Measurements from ENCODE around the gene PROB1.
A peak's percentile ranks its signal among the peaks of the same experiment; 100 is the strongest.
"Not testable (repeated sequence)": the region's sequence is repeated elsewhere in the genome, so short reads cannot be mapped to it uniquely, and the experiment has no call there.

PROB1 gene

DNA sequence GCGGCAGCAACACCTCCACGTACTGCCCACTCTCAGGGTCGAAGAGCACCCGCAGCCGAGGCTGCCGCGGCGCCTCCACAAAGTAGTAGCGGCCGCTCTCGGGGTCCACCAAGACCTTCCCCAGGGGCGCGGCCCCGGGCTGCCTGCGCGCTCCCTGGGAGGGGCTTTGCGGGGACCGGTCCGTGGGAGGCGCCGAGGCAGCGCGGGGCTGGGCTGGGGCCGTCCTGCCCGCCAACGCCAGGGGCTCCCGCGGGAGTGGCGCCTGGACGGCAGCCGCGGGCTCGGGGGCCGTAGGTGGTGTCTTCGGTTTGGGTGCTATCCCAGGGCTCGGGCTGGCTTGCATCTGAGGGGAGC is 2.6 kb downstream of the PROB1 start:
- DNase-seq: no peak

DNA sequence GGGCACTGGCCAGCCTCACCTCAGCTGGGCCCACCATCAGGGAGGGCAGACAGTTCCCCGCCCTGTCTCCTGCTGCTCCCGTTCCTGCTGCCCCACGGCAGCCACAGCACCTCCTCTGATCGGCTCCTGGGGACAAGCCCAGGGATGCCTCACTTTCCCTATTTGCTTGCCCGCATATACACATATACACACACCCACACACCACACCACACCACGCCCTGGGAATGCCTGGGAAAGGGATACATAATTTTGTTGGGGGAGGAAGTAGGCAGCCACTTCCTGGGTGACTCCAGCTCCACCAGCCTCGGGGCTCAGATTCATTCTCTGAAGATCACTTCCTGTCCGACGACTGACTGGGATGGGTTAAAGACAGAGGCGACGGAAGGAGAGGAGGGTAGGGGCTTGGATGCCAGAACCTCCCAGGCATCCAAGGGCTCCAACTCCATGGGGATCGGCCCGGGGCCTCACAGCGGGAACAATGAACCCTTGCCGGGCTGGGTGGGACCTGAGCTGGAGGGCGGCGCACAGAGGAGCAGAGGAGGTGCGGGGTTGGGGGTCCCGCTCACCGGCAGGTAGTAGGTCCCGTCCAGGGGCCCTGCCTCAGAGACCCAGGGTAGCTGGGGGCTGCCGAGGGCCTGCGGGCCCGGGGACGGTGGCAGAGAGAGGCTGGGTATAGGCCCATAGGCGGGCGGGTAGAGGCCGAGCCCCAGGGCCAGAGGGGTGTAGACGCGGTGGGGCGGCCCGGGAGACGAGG is 3.2 kb downstream of the PROB1 start:
- peak; percentile 66 for DNase-seq

DNA sequence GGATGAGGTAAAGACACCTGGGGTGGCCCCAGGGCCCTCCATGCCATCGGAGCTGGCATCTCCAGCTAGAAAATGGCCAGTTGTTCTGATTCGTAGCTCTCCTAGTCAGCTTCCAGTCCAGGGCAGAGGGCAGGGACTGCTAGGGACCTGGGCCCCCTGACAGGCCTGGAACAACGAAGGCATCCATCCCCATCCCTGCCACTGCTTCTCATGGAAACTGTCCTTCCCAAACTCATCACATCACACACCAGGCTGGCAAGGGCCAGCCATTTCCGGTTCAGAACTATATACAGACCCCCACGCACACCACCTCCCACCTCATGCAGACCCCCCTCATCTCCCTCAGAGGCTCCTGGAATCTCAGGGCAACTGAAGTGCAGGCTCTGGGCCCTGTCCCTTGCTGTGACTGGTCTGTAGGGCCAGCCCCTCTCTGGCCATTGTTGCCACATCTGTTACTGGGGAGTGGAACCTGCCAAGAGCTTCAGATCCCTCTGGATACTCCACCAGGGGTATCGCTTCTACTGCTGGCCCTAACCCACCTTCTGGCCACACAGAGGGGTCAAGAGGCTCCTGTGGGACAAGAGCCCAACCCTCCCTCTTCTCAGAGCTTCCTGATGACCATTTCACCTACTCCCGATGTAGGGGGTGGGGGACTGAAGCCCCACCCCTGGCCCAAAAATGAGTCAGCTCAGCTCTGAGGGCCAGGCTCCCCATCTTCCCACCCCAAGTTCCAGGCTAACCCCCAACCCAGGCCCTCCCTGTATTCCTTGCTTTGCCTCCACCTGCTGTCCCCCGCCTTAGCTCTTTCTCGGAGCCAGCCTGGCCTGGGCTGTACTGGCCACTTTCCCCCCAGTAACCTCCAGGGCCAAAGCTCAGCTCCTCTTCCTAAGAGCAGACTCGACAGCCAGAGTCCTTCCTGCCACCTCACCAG is 4.0 kb downstream of the PROB1 start:
- peak; percentile 25 for DNase-seq

- DNase-seq: peak; percentile 98
Observed at GRCh38 chr5:139389701-139390638, 4.9 kb downstream of the PROB1 start, which contains the start of gene MZB1. MZB1 (minus strand) TSS chr5:139389913; CDS start chr5:139389856, 57 bp downstream.

DNA sequence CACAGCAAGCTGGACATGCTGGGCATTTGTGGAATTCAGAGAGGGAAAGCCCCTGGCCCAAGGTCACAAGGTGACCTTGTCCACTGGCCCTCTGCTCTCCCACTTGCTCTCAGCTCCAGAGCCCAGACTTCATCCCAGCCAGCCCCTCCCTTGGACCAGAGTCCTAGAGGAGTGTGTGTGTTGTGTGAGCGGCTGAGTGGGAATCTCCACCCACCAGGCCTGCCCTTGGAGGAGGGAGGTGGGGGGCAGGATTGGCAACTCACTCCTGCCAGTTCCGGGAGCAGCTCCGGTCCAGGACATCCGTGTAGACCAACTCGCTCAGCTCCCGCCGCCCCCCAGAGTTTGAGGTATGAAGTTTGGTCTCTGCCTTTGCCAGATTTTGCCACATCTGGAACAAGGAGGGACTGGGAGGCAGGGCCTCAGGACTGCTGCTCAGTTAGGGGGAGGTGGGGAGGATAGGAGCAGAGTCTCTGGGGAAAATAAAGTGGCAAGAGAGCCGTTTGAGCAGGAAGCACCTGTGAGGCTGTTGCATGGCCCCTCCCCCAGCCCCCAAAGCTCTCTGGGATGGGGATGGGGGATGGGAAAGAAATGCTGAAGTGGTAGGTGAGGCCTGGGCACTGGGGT is 6.6 kb downstream of the PROB1 start:
- DNase-seq: peak; percentile 86

DNA sequence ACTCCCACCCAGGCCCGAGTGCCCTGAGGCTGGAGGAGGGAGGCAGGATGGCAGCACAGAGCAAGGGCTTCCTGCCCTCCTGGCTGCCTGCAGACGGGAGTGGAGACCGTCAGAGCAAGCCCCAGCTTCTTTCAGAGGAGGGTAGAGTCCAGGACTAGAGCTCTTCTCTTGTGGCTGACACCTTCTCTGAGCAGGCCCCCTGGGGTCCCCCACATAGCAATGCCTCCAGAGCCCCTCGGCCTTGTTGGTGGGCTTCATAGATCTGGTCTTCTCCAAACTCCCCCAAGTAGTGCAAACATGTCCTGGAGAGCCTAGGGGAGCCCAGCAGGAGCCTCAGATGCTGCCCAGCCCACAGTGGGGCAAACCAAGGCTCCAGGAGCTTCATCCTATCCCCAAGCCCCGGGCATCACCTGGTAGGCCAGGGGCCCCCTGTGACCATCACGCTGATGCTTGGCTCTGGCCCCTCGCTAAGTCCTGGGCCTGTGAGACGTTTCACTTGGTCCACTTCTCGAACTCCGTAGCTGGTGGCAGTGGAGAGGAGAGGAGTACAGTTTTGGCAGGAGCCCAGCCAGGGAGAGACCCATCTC is 7.2 kb downstream of the PROB1 start:
- peak; percentile 37 for DNase-seq

- DNase-seq: not testable (repeated sequence)
Observed at GRCh38 chr5:139386956-139387355, 7.9 kb downstream of the PROB1 start.

- peak; percentile 28 for DNase-seq
Observed at GRCh38 chr5:139386050-139386438, 8.9 kb downstream of the PROB1 start.

GRCh38 chr5:139385061-139386049 is 9.5 kb downstream of the PROB1 start:
- peak; percentile 76 for DNase-seq

DNA sequence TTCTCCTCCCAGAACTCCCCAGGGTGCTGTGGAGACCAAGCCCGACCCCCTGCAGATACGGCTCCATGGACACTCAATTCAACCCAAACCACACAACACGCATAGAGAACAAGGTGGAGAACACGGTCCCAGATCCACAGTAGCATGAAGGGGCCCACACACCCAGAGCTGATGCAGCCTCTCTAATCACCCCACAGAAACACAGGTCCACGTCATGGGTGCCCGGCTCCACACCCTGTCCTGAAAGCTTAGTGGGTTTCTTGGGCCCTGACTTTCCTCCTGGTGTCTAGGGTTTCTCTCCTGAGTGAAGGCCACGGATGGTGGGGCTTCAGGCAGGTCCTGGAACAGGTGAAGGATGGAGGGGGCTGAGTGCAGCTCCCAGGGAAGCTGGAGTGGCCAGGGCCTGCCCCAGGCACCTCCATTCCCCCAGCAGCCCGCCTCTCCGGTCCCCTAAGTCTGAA is 10.3 kb downstream of the PROB1 start:
- DNase-seq: peak; percentile 43

- peak; percentile 37 for DNase-seq
Observed at GRCh38 chr5:139383993-139384590, 10.8 kb downstream of the PROB1 start.

DNA sequence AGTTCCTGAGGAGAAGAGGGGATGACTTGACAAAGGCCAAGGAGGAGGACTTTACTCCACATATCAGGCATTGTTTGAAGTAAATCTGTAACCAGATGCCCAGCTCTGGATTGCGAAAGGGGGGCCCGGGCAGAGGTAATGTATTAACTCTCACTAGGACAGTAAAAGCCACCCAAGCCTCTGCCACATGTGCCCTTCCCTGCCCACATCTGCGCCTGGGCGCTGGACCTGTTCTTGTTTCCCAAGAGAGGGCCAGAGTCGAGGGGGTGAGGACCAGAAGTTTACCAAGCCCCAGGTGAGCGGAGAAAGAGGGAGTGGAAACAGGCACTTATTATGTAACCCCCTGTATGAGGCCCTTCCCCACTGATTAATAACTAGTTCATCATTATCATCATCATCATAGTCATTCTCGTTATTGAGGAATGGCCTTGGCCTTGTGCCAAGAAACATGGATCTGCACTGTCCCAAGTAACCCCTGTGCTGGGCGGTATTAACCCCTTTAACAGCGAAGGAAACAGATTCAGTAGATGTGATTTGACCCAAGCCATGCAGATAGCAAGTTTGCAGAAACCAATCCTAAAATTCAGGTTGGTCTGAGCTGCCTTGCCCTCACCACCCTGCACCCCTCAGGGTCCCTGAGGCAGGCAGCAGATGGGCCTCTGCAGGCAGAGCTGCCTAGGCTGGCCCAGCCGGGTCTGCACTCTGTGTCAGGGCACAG is 11.5 kb downstream of the PROB1 start, which contains the start of gene SLC23A1:
Gene SLC23A1, minus strand, starts transcription at position 23 of the 718 bp plus-strand sequence. CDS start 44 bp downstream, outside the sequence.
- DNase-seq: peak; percentile 50

- DNase-seq: peak; percentile 24
Observed at GRCh38 chr5:139382807-139383206, 12.1 kb downstream of the PROB1 start.

DNA sequence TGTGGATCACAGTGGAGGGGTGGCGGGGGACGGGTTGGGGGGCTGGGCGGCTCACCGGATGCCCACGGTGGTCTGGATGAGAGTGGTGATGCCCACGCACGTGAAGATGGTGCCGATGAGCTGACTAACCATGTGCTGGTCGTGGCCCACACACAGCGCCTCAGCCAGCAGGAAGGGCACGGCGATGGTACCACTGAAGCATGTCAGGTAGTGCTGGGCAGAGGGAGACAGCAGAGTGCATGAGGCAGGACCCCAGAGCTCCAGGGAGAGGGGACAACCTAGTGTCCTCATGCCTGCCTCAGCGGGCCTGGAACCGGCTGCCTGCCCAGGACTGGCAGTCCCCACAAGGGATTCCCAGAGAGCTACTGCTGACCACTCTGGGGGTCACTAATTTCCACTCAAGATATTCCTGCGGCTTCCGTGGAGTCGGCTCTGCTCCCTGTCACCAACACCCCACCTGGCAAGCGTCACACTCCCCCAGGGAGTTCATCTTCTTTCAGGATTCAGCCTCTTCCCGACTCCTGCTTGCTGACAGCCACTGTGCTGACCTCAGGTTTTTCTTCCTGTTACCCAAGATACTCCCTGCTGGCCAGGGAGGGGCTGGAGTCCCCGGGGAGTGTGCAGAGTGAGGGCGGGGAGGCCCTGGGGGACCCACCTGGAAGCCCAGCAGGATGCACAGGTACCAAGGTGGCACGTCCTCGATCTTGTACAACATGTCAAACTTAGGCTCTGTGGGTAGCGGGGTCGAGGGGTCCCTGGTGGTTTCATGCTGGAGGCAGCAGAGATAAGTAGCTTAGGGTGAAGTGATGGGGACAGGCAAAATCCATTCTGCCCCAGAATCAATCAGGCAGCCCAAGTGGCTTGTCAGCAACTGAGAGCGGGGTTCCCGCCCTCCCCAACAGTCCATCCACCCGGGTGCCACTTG is 12.8 kb downstream of the PROB1 start:
- DNase-seq: peak; percentile 28

GRCh38 chr5:139379626-139380449 is 15.1 kb downstream of the PROB1 start:
- no peak for DNase-seq

GRCh38 chr5:139378941-139379361 is 16.0 kb downstream of the PROB1 start:
- DNase-seq: no peak

Data from RPMI8226 (cell line).